Epithelial cell of proximal tubule (primary cell): ENCODE results near the gene ARMH2. TPM values are rescaled to one million over a fixed set of nuclear protein-coding genes. Genes with fewer than 3 reads are reported as not detected.
"Not testable (repeated sequence)": the region's sequence is repeated elsewhere in the genome, so short reads cannot be mapped to it uniquely, and the experiment has no call there.

Experiments
- DNase-seq: peaks from one replicate; pipeline ENCODE4 v3.0.0-alpha.2; 2011; ENCODE audit warnings: low read depth
- H3K4me3 ChIP-seq: 2 replicates; pipeline ENCODE4 v1.5.1; 2011; ENCODE audit warnings: low read depth, mild to moderate bottlenecking, low read length
- total RNA-seq: library from RNA; depleted of rRNA; stranded (reverse); fragments of >200 nt; gene quantifications from 2 replicates; pipeline ENCODE4 v1.2.3, GENCODE V29; 2015
- TF ChIP-seq, protein P1 (sequence below): conservative IDR thresholded peaks from 2 replicates; pipeline ENCODE4 v1.5.1; 2012; ENCODE audit warnings: low read depth, mild to moderate bottlenecking, low read length

The ARMH2 gene
- total RNA-seq, 1 donor from 2014 or later = not detected

- no peak overlapping the region for H3K4me3 ChIP-seq
- TF ChIP-seq, protein P1, sequence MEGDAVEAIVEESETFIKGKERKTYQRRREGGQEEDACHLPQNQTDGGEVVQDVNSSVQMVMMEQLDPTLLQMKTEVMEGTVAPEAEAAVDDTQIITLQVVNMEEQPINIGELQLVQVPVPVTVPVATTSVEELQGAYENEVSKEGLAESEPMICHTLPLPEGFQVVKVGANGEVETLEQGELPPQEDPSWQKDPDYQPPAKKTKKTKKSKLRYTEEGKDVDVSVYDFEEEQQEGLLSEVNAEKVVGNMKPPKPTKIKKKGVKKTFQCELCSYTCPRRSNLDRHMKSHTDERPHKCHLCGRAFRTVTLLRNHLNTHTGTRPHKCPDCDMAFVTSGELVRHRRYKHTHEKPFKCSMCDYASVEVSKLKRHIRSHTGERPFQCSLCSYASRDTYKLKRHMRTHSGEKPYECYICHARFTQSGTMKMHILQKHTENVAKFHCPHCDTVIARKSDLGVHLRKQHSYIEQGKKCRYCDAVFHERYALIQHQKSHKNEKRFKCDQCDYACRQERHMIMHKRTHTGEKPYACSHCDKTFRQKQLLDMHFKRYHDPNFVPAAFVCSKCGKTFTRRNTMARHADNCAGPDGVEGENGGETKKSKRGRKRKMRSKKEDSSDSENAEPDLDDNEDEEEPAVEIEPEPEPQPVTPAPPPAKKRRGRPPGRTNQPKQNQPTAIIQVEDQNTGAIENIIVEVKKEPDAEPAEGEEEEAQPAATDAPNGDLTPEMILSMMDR = peak; percentile 51
- DNase-seq = no peak
Measured at GRCh38 chr6:24766680-24767462, 31.8 kb downstream of the ARMH2 start.

- not testable (repeated sequence) for DNase-seq, H3K4me3 ChIP-seq
Measured at GRCh38 chr6:24765968-24766367, 32.7 kb downstream of the ARMH2 start.

GRCh38 chr6:24764833-24765828, 33.6 kb downstream of the ARMH2 start:
- DNase-seq, H3K4me3 ChIP-seq: not testable (repeated sequence)

GRCh38 chr6:24763578-24763977, 35.1 kb downstream of the ARMH2 start:
- DNase-seq = no peak
- TF ChIP-seq, protein P1 = no peak
- H3K4me3 ChIP-seq = no peak overlapping the region

DNA sequence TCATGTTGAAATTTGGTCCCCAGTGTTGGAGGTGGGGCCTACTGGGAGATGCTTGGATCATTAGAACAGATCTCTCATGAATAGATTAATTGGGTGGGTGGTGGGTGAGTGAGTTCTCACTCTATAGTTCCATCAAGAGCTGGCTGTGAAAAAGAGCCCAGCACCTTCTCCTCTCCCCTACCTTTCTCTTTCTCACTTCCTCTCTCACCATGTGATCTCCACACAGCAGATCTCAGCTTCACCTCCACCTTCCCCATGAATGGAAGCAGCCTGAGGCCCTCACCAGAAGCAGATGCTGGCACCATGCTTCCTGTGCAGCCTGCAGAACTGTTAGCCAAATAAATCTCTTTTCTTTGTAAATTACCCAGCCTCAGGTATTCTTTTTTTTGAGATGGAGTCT, 36.9 kb downstream of the ARMH2 start:
- TF ChIP-seq, protein P1 = no peak
- no peak for DNase-seq

DNA sequence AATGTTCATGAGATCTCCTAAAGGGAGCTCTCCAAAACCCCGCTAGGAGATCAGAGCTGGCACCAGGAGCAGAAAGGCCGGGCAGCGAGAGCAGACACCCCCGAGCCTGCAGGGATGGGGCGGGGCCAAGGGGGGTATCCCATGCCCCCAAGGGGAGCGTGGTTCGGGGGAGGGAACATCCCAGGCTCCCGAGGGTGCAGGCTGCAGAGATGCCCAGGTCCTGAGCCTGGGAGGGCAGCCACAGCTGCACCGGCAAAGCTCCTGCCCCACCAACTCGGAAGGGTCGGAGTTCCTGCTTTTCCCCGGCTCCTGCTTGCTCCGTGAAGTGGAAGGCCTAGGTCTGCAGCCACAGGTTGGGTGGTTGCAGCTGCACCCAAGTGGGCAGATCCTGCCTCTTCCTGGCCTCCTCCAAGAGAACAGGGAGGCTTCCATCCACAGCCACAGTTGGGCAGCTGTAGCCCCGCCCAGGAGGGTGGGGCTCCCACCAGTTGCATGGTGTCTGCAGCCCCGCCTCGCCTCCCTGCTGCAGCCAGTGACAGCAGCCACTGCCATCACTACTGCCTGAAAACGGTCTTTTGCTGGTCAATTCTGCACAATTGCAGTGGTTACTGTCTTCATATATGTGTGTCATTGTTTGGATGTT, 37.4 kb downstream of the ARMH2 start:
- no peak for DNase-seq
- no peak overlapping the region for H3K4me3 ChIP-seq
- TF ChIP-seq, protein P1 = no peak

More for the DNA sequence above, 36.9 kb downstream of the ARMH2 start:
- H3K4me3 ChIP-seq = no peak overlapping the region

DNA sequence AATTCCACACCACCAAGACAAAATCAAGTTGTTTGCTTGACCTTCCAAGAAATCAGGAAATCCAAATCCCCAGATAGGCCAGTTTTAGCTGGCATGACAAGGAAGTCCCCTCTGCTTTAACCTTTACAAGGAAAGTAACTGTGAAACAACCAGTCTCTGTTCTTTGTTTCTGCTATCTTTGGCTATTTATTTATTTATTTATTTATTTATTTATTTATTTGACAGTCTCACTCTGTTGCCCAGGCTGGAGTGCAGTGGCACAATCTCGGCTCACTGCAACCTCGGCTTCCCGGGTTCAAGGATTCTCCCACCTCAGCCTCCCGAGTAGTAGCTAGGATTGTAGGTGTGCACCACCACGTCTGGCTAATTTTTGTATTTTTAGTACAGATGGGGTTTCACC, 38.5 kb downstream of the ARMH2 start:
- no peak for DNase-seq
- TF ChIP-seq, protein P1 = no peak
- H3K4me3 ChIP-seq = no peak overlapping the region
